Activated CD8-positive, alpha-beta T cell treated with anti-CD3 and anti-CD28 coated beads for 36 hours (primary cell): ENCODE results near the gene DACH2. TPM values are rescaled to one million over a fixed set of nuclear protein-coding genes. Genes with fewer than 3 reads are reported as not detected.

Experiments
- ATAC-seq: fragments of 200-7000 bp; cut with Tn5 transposase; one replicate; pipeline ENCODE4 v1.10.0; 2021; ENCODE audit warnings: mild to moderate bottlenecking, moderate library complexity
- CTCF ChIA-PET: fragments of 350-600 bp; sonication (Branson Sonifier 250); formaldehyde crosslinking; loops from one replicate; lab custom pipeline; 2021; ENCODE audit warnings: antibody characterized with exemption; lab: Charles Lee
- POLR2A ChIA-PET: fragments of 350-600 bp; sonication (Branson Sonifier 250); formaldehyde crosslinking; loops from one replicate; lab custom pipeline; 2021; ENCODE audit warnings: antibody characterized with exemption; lab: Charles Lee
- DNase-seq: peaks from one replicate; pipeline ENCODE4 v3.0.0-alpha.2; 2020
- H3K27ac Mint-ChIP-seq: one replicate; pipeline ENCODE4 v1.8.0; 2021; ENCODE audit warnings: mild to moderate bottlenecking, mixed read lengths
- H3K27me3 Mint-ChIP-seq: one replicate; pipeline ENCODE4 v1.8.0; 2021; ENCODE audit warnings: mixed read lengths
- H3K36me3 Mint-ChIP-seq: one replicate; pipeline ENCODE4 v1.8.0; 2021; ENCODE audit warnings: low read depth, mixed read lengths
- H3K4me1 Mint-ChIP-seq: one replicate; pipeline ENCODE4 v1.8.0; 2021; ENCODE audit warnings: low read depth, mixed read lengths
- H3K4me3 Mint-ChIP-seq: one replicate; pipeline ENCODE4 v1.8.0; 2021; ENCODE audit warnings: mild to moderate bottlenecking, moderate library complexity, mixed read lengths
- H3K9me3 Mint-ChIP-seq: one replicate; pipeline ENCODE4 v1.8.0; 2021; ENCODE audit warnings: mixed read lengths
- CTCF ChIP-seq: fragments of 200-600 bp; IDR thresholded peaks from one replicate; pipeline ENCODE4 v1.8.0; 2022; ENCODE audit warnings: antibody characterized with exemption, mild to moderate bottlenecking
- intact Hi-C: fragments of 100-400 bp; cut with micrococcal nuclease; formaldehyde crosslinking; loops from one replicate; pipeline ENCODE4 v1.10.0; 2022
- total RNA-seq, 2 experiments: library from RNA; stranded (reverse); gene quantifications; one replicate each; pipeline ENCODE4 v1.2.3, GENCODE V29; 2021

Gene DACH2
- total RNA-seq, 2 experiments from 2014 or later = not detected

- no peak for DNase-seq
- H3K27me3 Mint-ChIP-seq = no peaks in the 10 kb centered on the region
- POLR2A ChIA-PET = no interaction called here
- H3K36me3 Mint-ChIP-seq = no peaks in the 10 kb centered on the region
- no peak for TF ChIP-seq CTCF
- intact Hi-C loops = no loop called here
- no peak overlapping the region for H3K4me3 Mint-ChIP-seq
- no peaks in the 10 kb centered on the region for H3K9me3 Mint-ChIP-seq
- no peaks in the 10 kb centered on the region for H3K4me1 Mint-ChIP-seq
- CTCF ChIA-PET = no interaction called here
- H3K27ac Mint-ChIP-seq = no peak overlapping the region
- ATAC-seq = no peak
Measured at GRCh38 chrX:86329174-86329573, 180.9 kb downstream of the DACH2 start.

- Mint-ChIP-seq H3K27ac (no peak overlapping the region), H3K4me1 (no peaks in the 10 kb centered on the region), H3K9me3 (no peaks in the 10 kb centered on the region), H3K4me3 (no peak overlapping the region), H3K27me3 (no peaks in the 10 kb centered on the region), H3K36me3 (no peaks in the 10 kb centered on the region)
- CTCF ChIA-PET = no interaction called here
- intact Hi-C loops = no loop called here
- POLR2A ChIA-PET = no interaction called here
- DNase-seq = no peak
- no peak for TF ChIP-seq CTCF
- ATAC-seq = no peak
Measured at GRCh38 chrX:86348669-86349068, 200.4 kb downstream of the DACH2 start.

GRCh38 chrX:86349115-86349514 is 200.9 kb downstream of the DACH2 start:
- Mint-ChIP-seq H3K27ac (no peak overlapping the region), H3K4me3 (no peak overlapping the region), H3K27me3 (no peaks in the 10 kb centered on the region), H3K4me1 (no peaks in the 10 kb centered on the region), H3K36me3 (no peaks in the 10 kb centered on the region), H3K9me3 (no peaks in the 10 kb centered on the region)
- TF ChIP-seq CTCF = no peak
- no peak for ATAC-seq
- intact Hi-C loops = no loop called here
- ChIA-PET POLR2A (no interaction called here), CTCF (no interaction called here)
- DNase-seq = no peak

- CTCF ChIA-PET = no interaction called here
- intact Hi-C loops = no loop called here
Measured at GRCh38 chrX:86369847-86370630, 221.8 kb downstream of the DACH2 start.

More at GRCh38 chrX:86369847-86370630, 221.8 kb downstream of the DACH2 start:
- Mint-ChIP-seq H3K36me3 (no peaks in the 10 kb centered on the region), H3K9me3 (no peaks in the 10 kb centered on the region), H3K27ac (no peak overlapping the region), H3K27me3 (no peaks in the 10 kb centered on the region), H3K4me3 (no peak overlapping the region), H3K4me1 (no peaks in the 10 kb centered on the region)
- TF ChIP-seq CTCF = no peak
- ATAC-seq (no peak), DNase-seq (no peak)
- POLR2A ChIA-PET = no interaction called here
